Measurements from ENCODE around the gene GRIP1. TPM values are rescaled to one million over a fixed set of nuclear protein-coding genes. Genes with fewer than 3 reads are reported as not detected.

The GRIP1 gene
- total RNA-seq, 1 experiment from 2014 or later: 22.5 TPM

- POLR2A ChIA-PET: no interaction called here
- H3K4me1 Mint-ChIP-seq: peaks cover 18% of the 10 kb centered on the region
- no peak for ATAC-seq
- no peaks in the 10 kb centered on the region for H3K27me3 Mint-ChIP-seq (ENCODE audit: low read depth)
- no peak overlapping the region for H3K27ac Mint-ChIP-seq
- 0 out of 2 replicates have a peak, but pooled peaks cover 5% of the 10 kb centered on the region for H3K36me3 Mint-ChIP-seq
- no peak for TF ChIP-seq NR1H2 (CRISPR knock-in tag; IDR thresholded peaks at IDR 0.05)
- no peak for DNase-seq (ENCODE audit: low spot score)
- H3K9me3 Mint-ChIP-seq: no peaks in the 10 kb centered on the region
- H3K4me3 Mint-ChIP-seq: no peak overlapping the region
- CTCF ChIA-PET: interaction anchor here (0.6 to 2.7 kb wide), 11 partner anchors 9 to 356 kb away, joined by 3 to 22 read pairs (median 5); no protein-coding TSS in a partner anchor
Measured at GRCh38 chr12:66352899-66353298, 326.0 kb downstream of the GRIP1 start.

DNA sequence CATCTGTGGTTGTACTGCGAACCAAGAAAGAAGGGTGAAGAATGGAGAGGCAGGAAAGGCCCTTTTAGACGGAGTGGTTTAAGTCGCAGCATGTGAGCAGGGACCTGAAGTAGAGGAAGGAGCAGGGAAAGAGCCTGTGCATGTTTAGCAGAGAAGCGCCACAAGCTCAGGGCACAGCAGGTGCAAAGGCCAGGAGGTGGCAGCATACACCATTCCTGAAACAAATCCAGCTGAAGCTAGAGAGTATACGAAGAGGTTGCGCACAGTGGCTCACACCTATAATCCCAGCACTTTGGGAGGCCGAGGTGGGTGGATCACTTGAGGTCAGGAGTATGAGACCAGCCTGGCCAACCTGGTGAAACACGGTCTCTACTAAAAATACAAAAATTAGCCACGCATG, 326.7 kb downstream of the GRIP1 start:
- Mint-ChIP-seq H3K36me3 (peaks cover 5% of the 10 kb centered on the region; the same call in 1 of the 2 replicates), H3K27ac (peak overlapping the region; percentile 28; the same call in 1 of the 2 replicates), H3K4me1 (peaks cover 12% of the 10 kb centered on the region), H3K27me3 (ENCODE audit: low read depth) (no peaks in the 10 kb centered on the region), H3K4me3 (no peak overlapping the region), H3K9me3 (no peaks in the 10 kb centered on the region)
- TF ChIP-seq JAZF1 (CRISPR knock-in tag; IDR thresholded peaks at IDR 0.05): no peak
- TF ChIP-seq, protein P1, sequence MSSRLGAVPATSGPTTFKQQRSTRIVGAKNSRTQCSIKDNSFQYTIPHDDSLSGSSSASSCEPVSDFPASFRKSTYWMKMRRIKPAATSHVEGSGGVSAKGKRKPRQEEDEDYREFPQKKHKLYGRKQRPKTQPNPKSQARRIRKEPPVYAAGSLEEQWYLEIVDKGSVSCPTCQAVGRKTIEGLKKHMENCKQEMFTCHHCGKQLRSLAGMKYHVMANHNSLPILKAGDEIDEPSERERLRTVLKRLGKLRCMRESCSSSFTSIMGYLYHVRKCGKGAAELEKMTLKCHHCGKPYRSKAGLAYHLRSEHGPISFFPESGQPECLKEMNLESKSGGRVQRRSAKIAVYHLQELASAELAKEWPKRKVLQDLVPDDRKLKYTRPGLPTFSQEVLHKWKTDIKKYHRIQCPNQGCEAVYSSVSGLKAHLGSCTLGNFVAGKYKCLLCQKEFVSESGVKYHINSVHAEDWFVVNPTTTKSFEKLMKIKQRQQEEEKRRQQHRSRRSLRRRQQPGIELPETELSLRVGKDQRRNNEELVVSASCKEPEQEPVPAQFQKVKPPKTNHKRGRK (CRISPR knock-in tag; IDR thresholded peaks at IDR 0.05; ENCODE audit: borderline replicate concordance): no peak
- TF ChIP-seq, protein P2, sequence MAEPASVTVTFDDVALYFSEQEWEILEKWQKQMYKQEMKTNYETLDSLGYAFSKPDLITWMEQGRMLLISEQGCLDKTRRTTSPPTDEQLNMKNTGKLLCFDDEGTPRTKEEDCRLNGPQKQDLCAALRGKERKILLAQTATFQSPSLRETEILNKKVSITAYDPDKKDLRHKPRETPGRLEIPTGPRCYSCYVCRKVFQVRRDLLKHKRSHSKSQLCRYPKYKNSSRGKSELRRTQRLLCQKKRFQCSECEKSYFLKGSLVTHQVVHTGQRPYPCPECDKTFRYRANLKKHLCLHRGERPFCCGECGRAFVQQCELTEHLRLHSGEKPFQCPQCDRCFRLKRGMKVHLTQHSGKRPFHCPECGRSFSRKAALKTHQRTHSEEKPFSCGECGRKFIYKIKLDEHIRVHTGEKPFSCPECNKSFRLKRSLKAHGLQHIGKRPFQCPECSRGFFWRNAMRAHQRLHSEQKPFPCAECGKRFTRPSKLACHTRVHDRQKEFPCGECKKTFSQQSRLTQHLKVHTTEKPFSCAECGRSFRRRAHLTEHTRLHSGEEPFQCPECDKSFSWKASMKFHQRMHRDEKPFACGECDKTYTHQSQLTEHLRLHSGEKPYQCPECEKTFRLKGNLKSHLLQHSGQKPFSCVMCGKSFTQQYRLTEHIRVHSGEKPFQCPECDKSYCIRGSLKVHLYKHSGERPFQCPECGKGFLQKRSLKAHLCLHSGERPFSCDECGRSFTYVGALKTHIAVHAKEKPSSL (CRISPR knock-in tag; conservative IDR thresholded peaks at IDR 0.05): no peak
- TF ChIP-seq, protein P3, sequence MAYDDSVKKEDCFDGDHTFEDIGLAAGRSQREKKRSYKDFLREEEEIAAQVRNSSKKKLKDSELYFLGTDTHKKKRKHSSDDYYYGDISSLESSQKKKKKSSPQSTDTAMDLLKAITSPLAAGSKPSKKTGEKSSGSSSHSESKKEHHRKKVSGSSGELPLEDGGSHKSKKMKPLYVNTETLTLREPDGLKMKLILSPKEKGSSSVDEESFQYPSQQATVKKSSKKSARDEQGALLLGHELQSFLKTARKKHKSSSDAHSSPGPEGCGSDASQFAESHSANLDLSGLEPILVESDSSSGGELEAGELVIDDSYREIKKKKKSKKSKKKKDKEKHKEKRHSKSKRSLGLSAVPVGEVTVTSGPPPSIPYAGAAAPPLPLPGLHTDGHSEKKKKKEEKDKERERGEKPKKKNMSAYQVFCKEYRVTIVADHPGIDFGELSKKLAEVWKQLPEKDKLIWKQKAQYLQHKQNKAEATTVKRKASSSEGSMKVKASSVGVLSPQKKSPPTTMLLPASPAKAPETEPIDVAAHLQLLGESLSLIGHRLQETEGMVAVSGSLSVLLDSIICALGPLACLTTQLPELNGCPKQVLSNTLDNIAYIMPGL (CRISPR knock-in tag; IDR thresholded peaks at IDR 0.05): no peak
- TF ChIP-seq, protein P4, sequence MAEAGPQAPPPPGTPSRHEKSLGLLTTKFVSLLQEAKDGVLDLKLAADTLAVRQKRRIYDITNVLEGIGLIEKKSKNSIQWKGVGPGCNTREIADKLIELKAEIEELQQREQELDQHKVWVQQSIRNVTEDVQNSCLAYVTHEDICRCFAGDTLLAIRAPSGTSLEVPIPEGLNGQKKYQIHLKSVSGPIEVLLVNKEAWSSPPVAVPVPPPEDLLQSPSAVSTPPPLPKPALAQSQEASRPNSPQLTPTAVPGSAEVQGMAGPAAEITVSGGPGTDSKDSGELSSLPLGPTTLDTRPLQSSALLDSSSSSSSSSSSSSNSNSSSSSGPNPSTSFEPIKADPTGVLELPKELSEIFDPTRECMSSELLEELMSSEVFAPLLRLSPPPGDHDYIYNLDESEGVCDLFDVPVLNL (CRISPR knock-in tag; IDR thresholded peaks at IDR 0.05; ENCODE audit: borderline replicate concordance, low read depth): no peak
- no peak for TF ChIP-seq RELA (CRISPR knock-in tag; IDR thresholded peaks at IDR 0.05; ENCODE audit: borderline replicate concordance)
- TF ChIP-seq TEAD4 (CRISPR knock-in tag; IDR thresholded peaks at IDR 0.05): no peak
- no peak for TF ChIP-seq RORB (CRISPR knock-in tag; IDR thresholded peaks at IDR 0.05)
- TF ChIP-seq EMX1 (CRISPR knock-in tag; IDR thresholded peaks at IDR 0.05): no peak
- no peak for TF ChIP-seq MLX (CRISPR knock-in tag; IDR thresholded peaks at IDR 0.05)
- TF ChIP-seq FOXK1 (CRISPR knock-in tag; IDR thresholded peaks at IDR 0.05): no peak
- no peak for TF ChIP-seq ERG (CRISPR knock-in tag; IDR thresholded peaks at IDR 0.05)
- no peak for TF ChIP-seq TP53 (CRISPR knock-in tag; IDR thresholded peaks at IDR 0.05)
- no peak for TF ChIP-seq NFATC4 (CRISPR knock-in tag; IDR thresholded peaks at IDR 0.05)
- DNase-seq (ENCODE audit: low spot score) (peak; percentile 70), ATAC-seq (peak; percentile 93)
- POLR2A ChIA-PET: no interaction called here
- CTCF ChIA-PET: interaction anchor here (0.6 to 2.7 kb wide), 21 partner anchors 10 to 348 kb away, joined by 3 to 22 read pairs (median 4); no protein-coding TSS in a partner anchor

All from WTC11 (cell line).